ENCODE measurements around the gene RBM38.
"Not testable (repeated sequence)": the region's sequence is repeated elsewhere in the genome, so short reads cannot be mapped to it uniquely, and the experiment has no call there.

The RBM38 gene

DNA sequence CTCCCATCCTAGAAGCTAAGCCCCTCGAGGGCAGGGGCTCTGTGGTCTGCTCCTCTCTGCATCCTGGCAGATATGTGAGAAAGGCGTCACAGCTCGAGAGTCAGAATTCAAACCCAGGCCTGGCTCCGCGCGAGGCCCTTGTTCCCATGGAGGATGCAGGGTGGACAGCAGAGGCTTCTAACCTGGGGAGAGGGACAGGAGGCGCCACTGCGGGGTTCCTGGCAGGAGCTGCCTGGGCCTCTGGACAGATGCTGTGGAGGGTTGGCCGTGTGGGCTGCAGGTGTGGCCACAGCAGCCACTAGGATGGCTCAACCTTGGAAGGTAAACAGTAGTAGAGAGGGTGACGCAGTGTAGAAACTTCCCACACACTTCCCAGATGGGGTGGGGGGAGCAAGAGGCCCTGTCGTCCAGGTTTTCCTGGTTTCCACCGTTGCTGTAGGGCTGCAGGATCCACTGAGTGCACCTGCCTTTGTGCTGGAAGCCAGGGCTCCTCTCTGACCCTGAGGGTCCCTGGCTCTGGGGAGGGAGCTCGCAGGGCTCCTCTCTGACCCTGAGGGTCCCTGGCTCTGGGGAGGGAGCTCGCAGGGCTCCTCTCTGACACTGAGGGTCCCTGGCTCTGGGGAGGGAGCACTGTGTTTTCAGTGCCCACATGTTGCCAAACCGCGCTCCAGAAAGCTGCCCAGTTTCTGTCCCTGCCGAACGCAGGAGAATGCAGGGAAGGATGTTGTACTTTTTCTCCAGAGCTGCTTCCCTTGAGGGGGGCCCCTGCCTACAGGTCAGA, 14.2 kb downstream of the RBM38 start:
- DNase-seq: peak; percentile 5

DNA sequence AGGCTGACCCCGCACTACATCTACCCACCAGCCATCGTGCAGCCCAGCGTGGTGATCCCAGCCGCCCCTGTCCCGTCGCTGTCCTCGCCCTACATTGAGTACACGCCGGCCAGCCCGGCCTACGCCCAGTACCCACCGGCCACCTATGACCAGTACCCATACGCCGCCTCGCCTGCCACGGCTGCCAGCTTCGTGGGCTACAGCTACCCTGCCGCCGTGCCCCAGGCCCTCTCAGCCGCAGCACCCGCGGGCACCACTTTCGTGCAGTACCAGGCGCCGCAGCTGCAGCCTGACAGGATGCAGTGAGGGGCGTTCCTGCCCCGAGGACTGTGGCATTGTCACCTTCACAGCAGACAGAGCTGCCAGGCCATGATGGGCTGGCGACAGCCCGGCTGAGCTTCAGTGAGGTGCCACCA, 16.4 kb downstream of the RBM38 start:
- no peak for DNase-seq

DNA sequence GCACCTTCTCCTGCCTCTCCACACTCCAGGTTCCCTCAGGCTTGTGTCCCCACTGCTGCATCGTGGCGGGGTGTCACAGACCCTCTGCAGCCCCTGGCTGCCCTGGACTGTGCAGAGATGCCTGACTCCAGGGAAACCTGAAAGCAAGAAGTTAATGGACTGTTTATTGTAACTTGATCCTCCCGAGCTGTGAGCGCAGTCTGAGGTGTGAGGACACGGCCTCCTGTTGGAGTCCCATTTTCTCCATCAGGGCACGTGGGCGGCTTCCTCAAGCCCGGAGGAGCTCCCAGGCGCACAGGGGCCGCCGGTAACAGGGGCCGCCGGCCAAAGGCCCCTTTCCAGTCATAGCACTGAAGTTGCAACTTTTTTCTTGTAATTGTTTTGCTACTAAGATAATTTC, 16.9 kb downstream of the RBM38 start:
- DNase-seq: peak; percentile 4

DNA sequence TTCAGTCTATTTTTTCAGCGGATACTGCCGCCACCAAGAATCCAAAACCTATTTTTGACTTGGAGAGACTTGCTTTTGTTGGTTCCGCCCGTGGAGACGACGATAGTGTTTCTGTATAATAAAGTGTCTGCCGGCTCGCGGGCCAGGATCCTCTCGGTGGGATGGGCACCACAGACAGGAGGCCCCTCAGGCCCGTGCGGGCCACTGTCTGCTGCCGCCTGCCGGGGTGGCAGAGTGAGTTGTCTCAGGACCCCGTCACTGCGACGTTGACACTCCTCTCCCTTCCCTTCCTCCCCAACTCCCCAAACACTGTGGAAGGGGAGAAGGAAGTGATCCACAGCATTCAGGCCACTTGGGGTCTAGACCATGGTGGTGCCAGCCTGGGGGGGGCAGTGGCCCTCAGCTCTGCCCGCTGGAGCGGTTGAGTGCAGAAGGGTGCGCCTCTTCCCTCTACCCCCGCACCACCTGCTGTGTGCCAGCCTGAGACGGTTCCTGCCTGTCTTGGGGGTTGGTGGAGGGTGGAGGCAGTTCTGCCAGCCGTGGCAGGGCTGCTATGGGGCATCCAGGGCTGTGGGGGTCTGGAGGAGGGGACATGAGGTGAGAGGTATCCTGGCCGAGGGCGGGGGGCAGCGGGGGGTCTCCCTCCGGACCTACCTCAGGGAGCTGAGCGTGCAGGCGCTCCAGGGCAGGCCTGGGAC, 17.5 kb downstream of the RBM38 start:
- no peak for DNase-seq

DNA sequence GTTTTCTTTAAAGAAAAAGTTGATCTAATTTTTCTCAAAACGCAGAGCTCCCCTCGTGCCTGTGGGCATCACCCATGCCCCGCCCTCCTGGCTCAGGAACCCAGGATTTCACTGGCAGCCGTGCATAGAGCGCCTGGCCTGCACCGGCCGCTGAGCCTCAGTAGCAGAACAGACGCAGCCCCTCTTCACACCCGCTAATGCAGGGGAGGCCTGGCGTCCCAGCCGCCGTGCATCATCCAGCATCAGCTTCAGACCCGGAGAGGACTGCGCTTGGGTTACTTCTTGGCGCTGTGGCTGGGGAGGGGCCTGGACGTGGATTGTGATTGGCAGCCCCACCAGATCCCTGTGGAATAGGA, 18.1 kb downstream of the RBM38 start:
- DNase-seq: no peak

DNA sequence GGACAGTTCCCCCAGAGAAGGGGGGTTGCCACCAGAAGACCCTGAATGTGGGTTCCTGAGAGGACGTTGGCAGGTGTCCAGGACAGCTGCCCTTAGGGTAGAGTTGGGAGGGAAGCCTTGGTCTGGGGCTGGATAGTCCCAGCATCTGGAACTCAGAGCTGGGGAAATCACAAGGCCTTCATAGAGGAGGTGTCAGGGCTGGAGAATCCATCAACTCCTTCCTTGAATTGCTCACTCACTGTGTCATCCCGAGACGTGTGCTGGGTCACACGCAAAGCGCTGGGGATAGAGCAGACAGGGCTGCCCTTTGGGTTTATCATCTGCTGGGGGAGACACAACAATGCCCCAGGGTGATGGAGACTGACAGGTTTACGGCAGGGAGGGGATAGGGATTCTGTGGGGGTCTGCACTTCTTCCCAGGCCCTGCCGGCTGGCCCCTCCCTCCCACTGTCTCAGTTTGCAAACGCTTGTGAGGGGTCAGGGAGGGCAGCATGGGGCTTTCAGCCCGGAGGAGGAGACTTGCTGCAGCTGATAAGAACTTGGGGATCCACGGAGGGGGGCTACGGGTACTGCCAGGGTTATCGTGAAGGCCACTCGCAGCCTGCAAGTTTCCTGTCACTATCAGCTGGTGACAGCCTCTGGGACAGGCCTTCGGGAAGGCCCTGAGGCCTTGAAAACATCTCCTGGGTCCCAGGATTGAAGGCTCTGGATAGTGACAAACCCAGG, 18.6 kb downstream of the RBM38 start:
- no peak for DNase-seq

DNA sequence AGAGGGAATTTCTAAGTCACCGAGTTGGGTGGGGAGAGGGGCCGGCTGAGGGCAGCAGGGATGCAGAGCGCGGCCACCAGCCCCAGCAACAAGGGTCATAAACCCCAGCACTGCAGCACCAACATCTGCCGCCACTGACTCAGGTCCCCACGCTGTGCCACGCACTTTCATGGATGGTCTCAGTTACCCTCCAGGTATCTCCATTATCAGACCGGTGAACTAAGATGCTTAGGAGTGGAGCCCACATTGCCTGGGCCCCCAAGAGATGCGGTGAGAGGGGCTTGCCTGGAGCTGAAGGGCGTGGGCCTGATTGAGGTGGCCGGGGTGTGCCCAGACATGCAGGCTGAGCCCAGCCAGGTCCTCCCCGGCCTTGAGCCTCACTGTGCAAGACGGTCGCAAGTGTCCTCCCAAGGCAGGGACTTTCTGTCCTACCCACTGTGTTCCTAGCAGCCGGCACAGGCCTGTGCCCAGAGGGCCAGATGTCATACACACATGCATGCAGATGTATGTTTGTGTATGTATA, 19.3 kb downstream of the RBM38 start:
- DNase-seq: no peak

DNA sequence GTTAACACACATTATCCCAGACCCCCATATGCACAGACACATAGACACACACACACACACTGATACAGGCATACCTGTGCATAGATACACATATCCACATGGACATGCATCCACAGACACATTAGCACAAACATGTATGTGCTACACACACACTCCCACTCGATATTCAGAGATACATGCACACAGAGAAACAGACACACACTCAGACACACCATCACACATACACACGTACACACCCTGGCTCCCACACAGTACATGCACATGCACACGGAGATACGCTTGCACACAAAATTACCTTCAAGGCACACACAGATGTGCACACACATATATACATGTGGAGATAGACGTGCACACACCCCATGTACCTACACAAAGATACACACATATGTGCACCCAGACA, 19.7 kb downstream of the RBM38 start:
- no peak for DNase-seq

DNA sequence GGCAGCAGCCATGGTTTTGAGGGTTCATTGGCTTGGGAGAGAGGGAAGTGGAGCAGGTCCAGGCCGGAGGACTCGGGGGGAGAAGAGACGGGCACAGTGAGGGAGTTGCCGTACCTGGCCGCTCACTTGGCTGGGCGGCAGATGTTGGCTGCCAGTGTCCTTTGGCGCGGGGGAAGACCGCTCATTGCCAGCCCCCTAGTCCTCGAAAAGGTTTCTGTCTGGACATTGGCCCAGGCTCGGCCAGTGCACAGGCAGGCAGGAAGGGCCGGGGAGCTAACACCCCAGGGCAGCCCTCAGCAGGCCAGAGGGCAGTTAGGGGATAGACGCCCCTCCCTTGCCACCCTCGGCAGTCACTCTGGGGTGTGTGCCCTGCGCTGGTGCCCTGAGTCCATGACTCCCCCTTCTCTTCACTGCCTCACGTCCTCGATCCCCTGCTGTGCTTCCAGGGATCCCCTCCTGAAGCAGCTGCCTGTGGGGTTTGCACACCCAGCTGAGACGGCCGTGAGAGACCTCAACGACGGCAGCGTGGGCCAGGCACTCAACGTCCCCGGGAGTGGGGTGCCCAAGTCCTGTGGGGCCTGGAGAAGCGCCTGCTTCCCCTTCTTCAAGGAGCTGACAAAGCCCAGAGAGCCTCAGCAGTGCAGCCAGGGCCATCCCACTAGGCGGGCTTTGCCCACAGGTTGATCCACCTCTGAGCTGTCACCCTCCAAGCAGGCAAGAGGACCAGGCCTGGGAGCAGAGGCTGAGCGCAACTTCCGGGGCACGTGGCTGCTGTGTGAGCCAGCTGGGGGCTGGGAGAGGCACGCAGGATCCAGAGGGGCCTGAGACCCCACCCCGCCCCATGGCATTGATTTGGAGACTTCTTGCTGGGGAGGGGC, 20.4 kb downstream of the RBM38 start:
- no peak for DNase-seq

DNA sequence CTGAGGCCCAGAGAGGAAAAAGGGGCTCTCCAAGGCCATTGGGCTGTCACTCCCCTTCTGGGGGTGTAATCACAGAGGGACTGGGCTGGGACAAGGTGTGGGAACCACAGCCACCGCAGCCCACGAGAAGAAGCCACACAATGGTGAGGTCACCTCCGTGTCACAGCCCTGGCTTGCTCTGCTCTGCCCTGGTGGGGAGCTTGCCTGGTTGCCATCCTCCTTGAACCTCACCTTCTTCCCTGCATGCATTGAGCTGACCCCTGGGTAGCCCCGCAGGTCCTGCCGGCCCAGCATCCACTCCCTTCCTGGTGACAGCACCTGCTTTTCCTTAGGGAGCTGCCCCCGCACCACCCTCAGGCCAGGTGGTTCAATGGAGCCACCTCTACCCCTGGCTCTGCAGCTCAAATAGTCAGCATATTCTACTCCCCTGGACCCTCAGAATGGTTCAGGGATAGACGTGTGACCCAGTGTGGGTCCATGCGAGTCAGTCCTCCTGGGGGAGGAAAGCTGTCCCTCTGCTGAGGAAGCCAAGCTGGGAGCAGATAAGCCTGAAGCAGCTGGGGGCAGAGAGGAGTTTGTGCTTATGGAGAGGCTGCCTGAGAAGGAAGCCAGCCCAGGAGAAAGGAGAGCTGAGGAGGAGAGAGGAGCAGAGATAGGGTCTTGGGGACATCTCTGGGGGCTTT, 21.3 kb downstream of the RBM38 start:
- no peak for DNase-seq

DNA sequence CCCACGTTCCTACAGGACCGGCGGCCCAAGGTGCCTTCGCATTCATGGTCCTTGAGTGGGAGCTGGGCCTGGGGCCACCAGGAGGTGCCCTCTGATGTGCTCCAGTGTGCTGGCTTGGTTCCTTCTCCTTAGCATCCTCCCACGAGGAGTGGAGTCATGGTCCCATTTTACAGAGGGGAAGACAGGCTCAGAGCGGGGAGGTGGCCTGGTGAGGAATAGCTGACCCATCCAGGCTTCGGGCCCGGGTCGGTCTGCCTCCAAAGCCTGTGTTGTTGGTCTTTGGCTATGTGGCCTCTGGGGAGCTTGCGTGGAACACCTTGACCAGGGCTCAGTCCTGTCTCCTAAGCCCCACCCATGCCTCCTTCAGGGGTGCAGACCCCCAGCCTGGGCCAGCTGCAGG, 22.8 kb downstream of the RBM38 start:
- DNase-seq: no peak

DNA sequence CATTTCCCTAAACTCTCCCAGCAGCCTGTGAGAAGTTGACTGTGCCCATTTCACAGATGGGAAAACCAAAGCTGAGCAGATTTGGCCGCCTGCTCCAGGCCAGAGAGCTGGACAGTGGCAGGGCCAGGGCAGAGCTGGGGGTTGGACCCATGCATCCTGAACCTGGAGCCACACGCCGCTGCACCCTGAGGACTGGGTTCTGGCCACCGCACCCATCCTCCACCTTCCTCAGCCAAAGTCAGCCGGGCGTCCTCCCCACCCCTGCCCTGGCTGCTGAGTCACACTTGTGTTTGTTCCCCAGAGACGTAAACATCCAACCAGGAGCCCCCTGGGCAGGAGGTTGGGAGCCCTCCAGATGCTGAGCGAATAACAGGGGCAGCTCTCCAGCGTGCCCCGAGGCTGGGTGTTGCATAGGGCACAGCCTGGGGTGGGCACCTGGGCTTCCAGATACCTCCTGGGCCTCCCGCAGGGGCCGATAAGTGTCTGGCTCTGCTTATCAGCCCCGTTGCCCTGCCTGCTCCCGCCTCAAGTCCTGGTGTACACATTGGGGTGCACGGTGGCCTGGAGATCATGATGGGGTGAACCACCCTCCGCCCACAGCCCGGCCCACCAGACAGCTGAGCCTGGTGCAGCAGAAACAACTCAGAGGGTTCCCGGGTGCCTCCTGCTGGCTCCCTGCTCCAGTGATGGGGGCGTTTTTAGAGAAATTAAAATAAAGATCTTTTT, 23.8 kb downstream of the RBM38 start:
- no peak for DNase-seq

DNA sequence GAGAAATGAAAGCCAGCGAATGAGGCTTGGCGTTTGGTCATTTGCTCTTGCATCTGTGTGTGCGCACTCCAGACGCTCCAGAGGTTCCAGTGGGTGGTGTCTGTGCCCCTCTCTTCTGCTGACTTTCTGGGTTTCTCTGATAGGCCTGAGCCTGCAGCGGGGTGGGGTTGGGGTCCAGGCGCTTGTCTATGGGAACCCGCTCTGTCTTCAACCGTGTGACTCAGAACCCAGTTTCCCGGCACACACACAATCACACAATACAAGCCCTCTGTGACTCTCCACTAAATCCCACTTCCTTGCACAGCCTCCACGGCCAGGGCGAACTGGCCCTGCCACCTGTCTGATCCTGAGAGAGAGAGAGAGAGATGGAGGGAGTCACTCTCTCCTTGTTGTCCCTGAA, 24.6 kb downstream of the RBM38 start:
- no peak for DNase-seq

DNA sequence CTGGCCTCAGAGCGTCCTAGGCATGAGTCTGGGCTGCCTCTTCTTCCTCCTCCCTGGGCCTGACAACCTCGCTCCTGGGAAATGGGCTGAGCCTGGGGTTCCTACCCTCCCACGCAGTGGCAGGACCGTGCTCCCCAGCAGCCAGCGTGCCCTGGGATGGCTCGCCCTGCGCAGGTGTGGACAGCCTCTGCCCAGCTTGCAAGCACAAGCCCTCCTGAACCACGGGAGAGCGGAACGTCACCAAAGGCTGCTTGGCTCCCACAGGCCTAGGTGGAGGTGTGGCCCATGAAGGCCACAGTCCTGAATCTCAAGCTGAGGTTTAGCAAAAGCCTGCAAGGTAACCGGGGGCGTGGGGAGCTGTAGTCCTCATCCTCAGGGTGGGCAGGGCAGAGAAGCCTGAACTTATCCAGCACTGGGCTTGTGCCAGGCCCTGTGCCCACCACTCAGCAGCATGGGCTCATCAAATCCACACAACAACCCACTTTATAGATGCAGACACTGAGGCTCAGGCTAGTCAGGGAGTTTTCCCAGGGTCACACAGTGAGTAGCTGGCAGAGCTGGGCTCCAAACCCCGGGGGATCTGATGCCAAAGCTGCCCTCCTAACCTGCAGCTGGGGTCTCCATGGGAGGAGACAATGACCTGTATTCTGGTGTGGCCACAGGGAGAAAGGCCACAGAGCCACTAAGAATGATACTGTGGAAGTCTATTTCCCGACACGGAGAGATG, 25.3 kb downstream of the RBM38 start:
- DNase-seq: no peak

DNA sequence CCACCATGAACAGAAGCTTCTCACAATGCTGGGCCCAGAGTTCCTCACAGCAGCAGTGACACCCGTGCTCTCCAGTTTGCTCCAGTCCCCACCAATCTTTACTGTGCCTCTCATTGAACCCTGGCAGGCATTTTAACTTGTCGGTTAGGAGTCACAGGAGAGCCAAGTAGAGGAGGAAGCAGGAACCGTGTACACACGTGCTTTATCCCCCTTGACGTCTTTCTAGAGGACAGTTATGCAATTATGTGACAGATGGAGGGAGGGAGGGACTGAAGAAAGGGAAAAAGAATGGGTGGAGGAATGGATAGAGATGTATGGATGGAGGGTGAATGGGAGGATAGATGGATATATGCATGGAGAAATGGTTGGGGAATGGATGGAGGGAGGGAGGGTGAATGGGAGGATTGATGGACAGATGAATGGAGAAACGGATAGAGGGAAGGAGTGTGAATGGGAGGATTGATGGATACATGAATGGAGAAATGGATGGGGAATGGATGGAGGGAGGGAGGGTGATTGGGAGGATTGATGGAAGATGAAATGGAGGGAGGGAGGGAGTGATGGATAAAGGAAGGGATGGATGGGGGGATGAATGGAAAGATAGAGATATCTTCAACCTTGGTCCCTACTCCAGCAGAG, 26.0 kb downstream of the RBM38 start:
- no peak for DNase-seq

DNA sequence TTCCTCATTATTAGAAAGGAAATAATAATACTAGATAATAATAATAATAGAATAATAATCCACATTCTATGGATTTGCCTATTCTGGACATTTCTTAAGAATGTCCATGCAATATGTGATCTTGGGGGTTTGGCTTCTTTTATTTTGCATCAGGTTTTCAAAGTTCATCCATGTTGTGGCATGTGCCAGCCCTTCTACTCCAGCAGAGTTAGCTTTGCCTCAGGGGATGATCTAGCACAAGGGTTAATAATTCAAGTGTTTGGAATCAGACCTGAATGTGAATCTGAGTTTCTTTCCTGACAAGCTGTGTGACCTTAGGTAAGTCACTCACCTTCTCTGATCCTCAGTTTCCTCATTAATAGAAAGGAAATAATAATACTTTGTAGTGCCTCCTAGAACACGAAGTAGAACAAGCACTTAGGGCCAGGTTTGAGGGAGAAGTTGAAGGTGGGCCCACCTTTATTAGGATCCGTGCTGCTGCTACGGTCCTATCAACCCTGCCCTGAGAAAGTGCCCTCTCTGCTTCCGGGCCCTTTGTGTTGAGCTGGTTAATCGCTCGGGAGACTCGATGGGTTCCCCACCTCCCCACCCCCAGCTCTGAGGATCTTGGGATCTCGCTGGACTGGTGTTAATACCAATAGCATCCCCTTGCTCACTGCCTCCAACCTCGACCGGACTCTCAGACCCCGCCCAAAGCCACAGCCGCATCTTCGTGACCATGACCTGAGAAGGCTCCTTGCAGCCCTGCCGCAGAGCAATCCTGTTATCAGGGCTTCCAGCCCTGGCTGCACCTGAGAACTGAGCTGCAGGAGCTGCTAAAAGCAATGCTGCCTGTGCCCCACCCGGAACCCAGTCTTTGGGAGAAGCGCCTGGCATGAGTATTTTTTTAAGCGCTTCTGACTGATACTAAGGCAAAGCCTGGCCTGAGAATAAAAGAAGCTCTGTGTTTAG, 26.9 kb downstream of the RBM38 start:
- DNase-seq: no peak

DNA sequence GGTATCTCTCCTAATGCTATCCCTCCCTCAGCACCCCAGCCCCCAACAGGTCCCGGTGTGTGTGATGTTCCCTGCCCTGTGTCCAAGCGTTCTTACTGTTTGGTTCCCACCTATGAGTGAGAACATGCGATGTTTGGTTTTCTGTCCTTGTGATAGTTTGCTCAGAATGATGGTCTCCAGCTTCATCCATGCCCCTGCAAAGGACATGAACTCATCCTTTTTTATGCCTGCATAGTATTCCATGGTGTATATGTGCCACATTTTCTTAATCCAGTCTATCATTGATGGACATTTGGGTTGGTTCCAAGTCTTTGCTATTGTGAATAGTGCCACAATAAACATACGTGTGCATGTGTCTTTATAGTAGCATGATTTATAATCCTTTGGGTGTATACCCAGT, 28.3 kb downstream of the RBM38 start:
- not testable (repeated sequence) for DNase-seq

DNA sequence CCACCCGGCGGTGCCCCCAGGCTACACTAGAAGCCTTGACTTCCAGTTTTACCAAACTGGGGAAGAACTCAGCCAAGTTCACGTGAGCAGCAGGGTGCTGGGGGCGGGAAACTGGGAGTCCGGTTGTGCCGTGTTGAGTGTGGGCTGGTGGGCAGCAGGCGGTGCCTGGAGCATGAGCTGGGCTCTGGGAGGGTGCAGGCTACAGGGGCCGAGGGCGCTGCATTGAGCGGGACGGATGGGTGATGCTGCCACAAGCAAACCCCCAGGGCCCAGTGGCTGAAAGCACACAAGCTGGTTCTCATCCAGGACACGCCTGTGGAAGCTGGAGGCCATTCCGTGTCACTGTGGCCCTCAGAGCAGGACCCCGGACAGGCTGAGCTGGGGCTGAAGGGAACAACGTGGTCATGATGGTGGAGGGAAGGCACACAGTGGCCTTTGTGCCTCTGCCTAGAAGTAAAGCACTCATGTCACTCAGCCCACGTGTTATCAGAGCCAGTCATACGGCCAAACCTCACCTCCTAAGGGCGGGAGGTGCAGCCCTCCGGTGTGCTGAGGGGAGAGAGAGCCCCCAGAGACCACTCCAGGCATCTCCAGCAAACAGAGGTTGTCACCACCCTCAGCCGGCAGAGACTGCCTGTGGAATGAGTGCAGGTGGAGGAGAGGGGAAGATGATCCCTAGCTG, 29.5 kb downstream of the RBM38 start:
- no peak for DNase-seq

Measured in activated naive CD4-positive, alpha-beta T cell treated with anti-CD3 and anti-CD28 coated beads, Interleukin-2, amount 50 U/mL, for 16 hours (primary cell).